ENCODE results near the gene ZNF415. TPM values are rescaled to one million over a fixed set of nuclear protein-coding genes. Genes with fewer than 3 reads are reported as not detected.
"Not testable (repeated sequence)": the region's sequence is repeated elsewhere in the genome, so short reads cannot be mapped to it uniquely, and the experiment has no call there.

ZNF415 gene
- 10 to 100 TPM in 10 of 12 donors, 1 to 10 TPM in 1, not detected in 1; 8.3 to 19.9 (median 13.0) TPM for polyA plus RNA-seq (ENCODE audit: insufficient read length in 12 of 12)
- long read RNA-seq, donor 1, transcript ZNF415-202 (4 exons, 2,402 nt): major isoform, 5 of 10 reads
- long read RNA-seq, donor 1, partial matches to known transcripts: 0 of 10 reads
- long read RNA-seq, donor 1, other reads (novel, unspliced or antisense): 0 of 10 reads
- long read RNA-seq, donor 2, partial matches to known transcripts: 0 of 1 reads
- long read RNA-seq, donor 2, other reads (novel, unspliced or antisense): 0 of 1 reads
- long read RNA-seq, donor 3, partial matches to known transcripts: 0 of 2 reads
- long read RNA-seq, donor 3, other reads (novel, unspliced or antisense): 0 of 2 reads
- long read RNA-seq, donor 4, partial matches to known transcripts: 0 of 1 reads
- long read RNA-seq, donor 4, other reads (novel, unspliced or antisense): 0 of 1 reads
- long read RNA-seq, donor 5, partial matches to known transcripts: 0 of 2 reads
- long read RNA-seq, donor 5, other reads (novel, unspliced or antisense): 0 of 2 reads
- long read RNA-seq, donor 6: 0 reads
- long read RNA-seq, donor 7, partial matches to known transcripts: 0 of 1 reads
- long read RNA-seq, donor 7, other reads (novel, unspliced or antisense): 0 of 1 reads
- long read RNA-seq, donor 8, partial matches to known transcripts: 0 of 3 reads
- long read RNA-seq, donor 8, other reads (novel, unspliced or antisense): 0 of 3 reads
- long read RNA-seq, donor 9, partial matches to known transcripts: 0 of 3 reads
- long read RNA-seq, donor 9, other reads (novel, unspliced or antisense): 0 of 3 reads
- long read RNA-seq, donor 10, partial matches to known transcripts: 0 of 1 reads
- long read RNA-seq, donor 10, other reads (novel, unspliced or antisense): 0 of 1 reads
- long read RNA-seq, donor 11, partial matches to known transcripts: 0 of 3 reads
- long read RNA-seq, donor 11, other reads (novel, unspliced or antisense): 0 of 3 reads

GRCh38 chr19:53132141-53132991, at the start of gene ZNF415:
Gene ZNF415 (minus strand): TSS chr19:53132910. CDS start chr19:53122676, 10,234 bp downstream.
- peak; percentile 88 for DNase-seq

DNA sequence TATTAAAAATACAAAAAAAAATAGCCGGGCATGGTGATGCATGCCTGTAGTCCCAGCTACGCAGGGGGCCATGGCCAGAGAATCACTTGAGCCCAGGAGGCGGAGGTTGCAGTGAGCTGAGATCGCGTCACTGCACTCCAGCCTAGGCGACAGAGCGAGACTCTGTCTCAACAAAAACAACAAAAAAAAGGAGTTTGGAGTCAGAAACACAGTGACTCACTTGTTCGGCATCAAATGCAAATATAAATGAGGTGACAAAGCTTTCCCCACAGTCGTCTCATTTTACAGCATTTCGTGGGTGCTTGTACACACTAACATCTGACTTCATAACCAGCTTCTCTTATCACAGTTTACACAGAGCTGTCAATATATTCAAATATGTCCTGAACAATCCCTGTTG, 49.5 kb upstream of the ZNF415 start:
- DNase-seq: no peak

DNA sequence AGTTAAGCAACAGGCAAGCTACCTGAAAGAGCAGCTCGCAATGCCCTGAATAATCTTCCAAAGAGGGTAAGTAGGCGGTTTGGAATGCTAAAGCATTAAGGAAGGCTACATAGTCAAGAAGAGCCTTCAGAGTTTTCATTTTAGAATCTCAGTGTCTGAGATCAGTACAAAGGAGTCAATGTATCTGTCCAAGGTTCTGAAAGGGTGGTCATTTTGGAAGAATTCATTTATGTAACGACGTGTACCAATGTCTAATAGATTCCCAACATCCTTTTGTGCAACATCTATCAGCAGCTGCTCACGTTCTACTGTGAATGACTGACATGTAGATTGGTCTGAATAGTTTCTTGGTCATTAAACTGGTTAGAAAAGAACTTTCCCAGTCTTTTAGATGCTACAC, 45.3 kb upstream of the ZNF415 start:
- no peak for DNase-seq

DNA sequence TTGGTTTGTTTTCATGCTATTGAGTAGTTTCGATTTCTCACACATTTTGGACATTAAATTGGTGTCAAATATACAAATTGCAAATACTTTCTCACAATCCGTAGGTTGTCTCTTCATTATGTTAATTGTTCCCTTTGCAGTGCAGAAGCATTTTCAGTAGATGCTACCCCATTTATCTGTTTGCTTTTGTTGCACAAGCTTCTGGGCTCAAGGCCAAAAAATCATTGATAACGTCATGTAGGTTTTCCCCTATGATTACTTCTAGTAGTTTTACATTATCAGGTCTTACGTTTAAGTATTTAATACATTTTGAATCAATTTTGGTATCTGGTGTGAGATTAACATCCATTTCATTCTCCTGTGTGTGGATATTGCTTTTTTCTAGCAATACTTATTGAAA, 40.2 kb upstream of the ZNF415 start:
- no peak for DNase-seq

DNA sequence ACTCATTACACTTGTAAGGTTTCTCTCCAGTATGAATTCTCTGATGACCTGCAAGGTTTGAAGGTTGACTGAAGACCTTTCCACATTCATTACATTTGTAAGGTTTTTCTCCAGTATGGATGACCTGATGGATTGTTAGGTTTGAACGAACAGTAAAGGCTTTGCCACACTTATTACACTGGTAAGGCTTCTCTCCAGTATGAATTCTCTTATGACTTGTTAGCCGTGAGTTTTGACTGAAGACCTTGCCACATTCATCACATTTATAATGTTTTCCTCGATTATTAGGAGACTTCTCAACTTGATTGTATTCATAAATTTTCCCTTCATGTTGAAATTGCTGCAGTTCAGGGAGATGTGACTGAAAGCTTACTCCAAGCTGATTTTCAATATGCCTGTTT, 33.0 kb upstream of the ZNF415 start:
- DNase-seq: no peak

DNA sequence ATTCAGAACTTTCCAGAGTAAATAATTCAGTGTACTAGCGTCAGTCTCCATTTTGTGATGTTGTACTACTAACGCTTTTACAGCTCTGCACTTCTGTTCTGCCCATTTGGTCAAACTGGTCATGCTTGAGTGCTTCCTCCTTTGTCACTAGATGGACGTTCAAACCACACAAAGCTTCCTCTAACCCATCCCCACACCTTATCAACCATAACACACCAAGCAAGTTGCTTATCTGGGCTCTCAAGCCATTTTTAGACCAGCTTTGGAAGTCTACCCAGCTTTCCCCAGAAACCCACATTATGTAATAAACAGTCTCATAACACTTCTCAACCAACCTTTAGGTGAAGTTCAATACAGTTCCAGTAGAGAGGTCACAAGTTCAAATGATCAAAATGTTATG, 28.4 kb upstream of the ZNF415 start:
- DNase-seq: no peak

DNA sequence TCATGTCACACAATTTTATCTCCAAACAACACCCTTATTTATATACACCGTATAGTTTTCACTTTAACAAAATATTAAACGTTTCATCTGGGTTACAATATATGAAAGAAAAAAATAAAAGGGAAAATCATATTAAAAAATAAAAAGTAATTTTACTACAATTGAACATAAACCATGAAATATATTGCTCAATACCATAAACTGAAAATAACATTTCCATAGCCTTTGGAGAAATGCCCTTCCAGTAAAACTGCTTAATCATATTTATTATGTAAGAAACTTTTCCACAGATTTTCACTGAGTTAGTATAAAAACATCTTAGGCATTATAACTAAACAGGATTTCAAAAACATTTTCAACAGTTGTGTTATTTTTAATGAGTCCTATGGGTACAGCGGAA, 27.6 kb upstream of the ZNF415 start:
- DNase-seq: no peak

- peak; percentile 35 for DNase-seq
Measured at GRCh38 chr19:53158119-53158656, 25.5 kb upstream of the ZNF415 start.

DNA sequence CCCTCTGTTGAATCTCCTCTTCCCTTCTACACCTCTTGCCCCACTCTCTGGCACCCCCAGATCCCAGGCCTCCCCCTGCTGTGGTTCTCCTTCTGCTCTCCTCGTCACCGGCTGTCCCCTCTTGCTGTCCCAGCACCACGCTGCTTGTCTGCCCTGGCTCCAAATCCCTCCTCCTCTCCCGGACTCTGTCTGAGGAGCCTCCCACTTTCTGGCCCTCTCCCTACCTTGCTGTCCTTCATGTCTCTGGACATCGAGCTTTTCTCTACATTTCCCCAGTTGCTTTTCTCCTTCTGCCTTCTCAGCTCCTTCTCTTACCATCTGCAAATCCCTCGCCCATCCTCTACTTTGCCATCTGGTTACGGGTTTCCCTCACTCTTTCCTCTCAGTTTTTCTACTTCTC, 24.9 kb upstream of the ZNF415 start:
- DNase-seq: peak; percentile 27

DNA sequence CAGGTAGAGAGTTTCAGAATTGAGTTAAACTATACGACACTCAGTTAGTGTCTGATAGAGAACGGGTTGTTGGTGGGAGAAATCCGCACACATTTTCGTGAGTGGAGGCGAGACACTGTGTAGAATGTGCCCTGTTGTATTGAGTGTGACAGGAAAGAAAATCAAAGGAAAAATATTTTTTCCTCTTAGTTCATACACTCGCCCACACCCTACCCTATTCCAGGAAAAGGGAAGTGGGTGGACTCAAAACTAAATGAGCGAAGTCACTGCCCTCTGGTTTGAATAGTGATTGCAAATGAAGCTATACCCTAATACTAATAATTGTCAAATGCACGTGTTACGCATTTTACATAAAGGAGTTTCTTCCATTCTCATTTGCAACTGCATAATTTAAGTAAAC, 24.1 kb upstream of the ZNF415 start:
- no peak for DNase-seq

GRCh38 chr19:53147645-53148044, 14.9 kb upstream of the ZNF415 start:
- DNase-seq: no peak

- DNase-seq: no peak
Measured at GRCh38 chr19:53140351-53140750, 7.6 kb upstream of the ZNF415 start.

GRCh38 chr19:53136432-53136831, 3.7 kb upstream of the ZNF415 start:
- no peak for DNase-seq

- no peak for DNase-seq
Measured at GRCh38 chr19:53131727-53132126, 983 bp downstream of the ZNF415 start.

GRCh38 chr19:53131085-53131590, 1.6 kb downstream of the ZNF415 start:
- no peak for DNase-seq

DNA sequence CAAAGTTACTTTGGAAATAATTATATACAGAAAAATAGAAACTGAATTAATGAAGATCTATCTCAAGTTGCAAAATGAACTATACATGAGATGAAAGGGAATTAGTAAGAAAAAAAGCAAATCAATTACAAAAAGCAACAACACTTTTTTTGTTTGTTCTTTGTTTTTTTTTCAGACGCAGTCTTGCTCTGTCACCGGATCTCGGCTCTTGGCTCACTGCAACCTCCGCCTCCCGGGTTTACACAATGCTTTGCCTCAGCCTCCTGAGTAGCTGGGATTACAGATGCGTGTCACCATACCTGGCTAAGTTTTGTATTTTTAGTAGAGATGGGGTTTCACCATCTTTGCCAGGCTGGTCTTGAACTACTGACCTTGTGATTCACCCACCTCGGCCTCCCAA, 2.2 kb downstream of the ZNF415 start:
- DNase-seq: no peak

- DNase-seq: not testable (repeated sequence)
Measured at GRCh38 chr19:53126733-53127526, 5.8 kb downstream of the ZNF415 start.

- DNase-seq: no peak
Measured at GRCh38 chr19:53123400-53123799, 9.3 kb downstream of the ZNF415 start.

GRCh38 chr19:53112286-53112685, 20.4 kb downstream of the ZNF415 start:
- no peak for DNase-seq

GRCh38 chr19:53109527-53109926, 23.2 kb downstream of the ZNF415 start:
- DNase-seq: no peak
